Liver (tissue), 4 donors: ENCODE data around the gene PATE1. TPM values are rescaled to one million over a fixed set of nuclear protein-coding genes. Genes with fewer than 3 reads are reported as not detected.

Source experiments
- polyA plus RNA-seq, 2 donors: library from polyadenylated mRNA; stranded (reverse) in 1 of 2; unstranded in 1 of 2; fragments of 200-250 nt in 1 of 2; fragments of >200 nt in 1 of 2; fragmentation: Nextera tagmentation in 1 of 2; extraction: Ambion mirVana in 1 of 2; gene quantifications; one replicate each; pipeline versions ENCODE4 v1.2.1 to v1.2.3, GENCODE V29; 2013 to 2015
- total RNA-seq, 2 donors: library from RNA; depleted of rRNA; stranded (reverse); fragments of >200 nt; gene quantifications; one replicate each; pipeline ENCODE4 v1.2.3, GENCODE V29; 2014
- donor health status: healthy.
- donor health status: healthy.
- donor health status: healthy.

Gene PATE1
- total and polyA plus RNA-seq, 4 donors = not detected

Other genes with a start within 250 kb of the PATE1 start
- 100 to 1,000 TPM in 1 of 2 donors, 10 to 100 TPM in 1; 64.9 to 288 TPM for gene EI24, start 176.8 kb upstream of the PATE1 start, total RNA-seq
- gene EI24, start 176.8 kb upstream of the PATE1 start, polyA plus RNA-seq = 100 to 1,000 TPM; 154 to 253 TPM
- 100 to 1,000 TPM; 145 to 176 TPM for gene STT3A, start 153.4 kb upstream of the PATE1 start, total RNA-seq
- gene STT3A, start 153.4 kb upstream of the PATE1 start, polyA plus RNA-seq = 100 to 1,000 TPM in 1 of 2 donors, 10 to 100 TPM in 1; 47.5 to 115 TPM
- gene CHEK1, start 121.1 kb upstream of the PATE1 start, total RNA-seq = 10 to 100 TPM in 1 of 2 donors, under 1 TPM in 1; 0.59 to 21.7 TPM
- gene CHEK1, start 121.1 kb upstream of the PATE1 start, polyA plus RNA-seq = 1 to 10 TPM in 1 of 2 donors, under 1 TPM in 1; 0.68 to 1.0 TPM
- gene ACRV1, start 65.4 kb upstream of the PATE1 start, total RNA-seq = not detected
- not detected for gene ACRV1, start 65.4 kb upstream of the PATE1 start, polyA plus RNA-seq
- gene PATE2, start 32.5 kb downstream of the PATE1 start, total RNA-seq = not detected
- gene PATE2, start 32.5 kb downstream of the PATE1 start, polyA plus RNA-seq = not detected
- not detected for gene PATE3, start 41.8 kb downstream of the PATE1 start, total RNA-seq
- gene PATE3, start 41.8 kb downstream of the PATE1 start, polyA plus RNA-seq = not detected
- not detected for gene PATE4, start 87.0 kb downstream of the PATE1 start, total RNA-seq
- gene PATE4, start 87.0 kb downstream of the PATE1 start, polyA plus RNA-seq = not detected
- 1 to 10 TPM; 2.7 to 4.9 TPM for gene HYLS1, start 141.4 kb downstream of the PATE1 start, total RNA-seq
- gene HYLS1, start 141.4 kb downstream of the PATE1 start, polyA plus RNA-seq = 1 to 10 TPM; 1.9 to 4.8 TPM
- 10 to 100 TPM; 15.5 to 22.2 TPM for gene PUS3, start 156.9 kb downstream of the PATE1 start, total RNA-seq
- gene PUS3, start 156.9 kb downstream of the PATE1 start, polyA plus RNA-seq = 10 to 100 TPM; 16.3 to 17.9 TPM
- gene DDX25, start 158.2 kb downstream of the PATE1 start, total RNA-seq = under 1 TPM; 0.33 to 0.79 TPM
- gene DDX25, start 158.2 kb downstream of the PATE1 start, polyA plus RNA-seq = under 1 TPM; 0.07 to 0.28 TPM
- not detected for gene VSIG10L2, start 199.8 kb downstream of the PATE1 start, total RNA-seq
- gene VSIG10L2, start 199.8 kb downstream of the PATE1 start, polyA plus RNA-seq = not detected